ENCODE data around the gene NCF2.

The NCF2 gene

GRCh38 chr1:183611021-183611420, 20.8 kb upstream of the NCF2 start:
- no peak for DNase-seq (ENCODE audit: low spot score)

- DNase-seq (ENCODE audit: low spot score) = peak; percentile 45
These were observed 19.6 kb upstream of the NCF2 start for GRCh38 chr1:183609759-183610452.

DNA sequence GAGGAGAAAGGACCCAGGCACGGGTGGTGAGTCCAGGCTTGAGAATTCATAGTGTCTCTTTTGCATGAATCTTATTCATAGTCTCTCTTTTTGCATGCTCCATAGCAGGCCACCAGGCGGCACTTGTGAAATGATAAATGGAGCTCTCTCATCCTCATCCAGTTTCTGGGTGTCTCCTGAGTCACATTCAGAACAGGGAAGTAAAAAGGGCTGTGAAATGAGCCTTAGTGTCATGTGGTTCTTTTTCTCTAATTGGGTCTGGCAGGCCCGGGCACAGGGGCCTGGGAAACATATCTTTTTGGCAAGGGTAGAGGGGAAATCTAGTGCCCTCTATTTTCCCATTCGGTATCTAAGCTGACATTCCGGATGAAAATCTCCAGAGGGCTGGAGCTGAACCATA, 19.1 kb upstream of the NCF2 start:
- DNase-seq (ENCODE audit: low spot score) = peak; percentile 68

DNA sequence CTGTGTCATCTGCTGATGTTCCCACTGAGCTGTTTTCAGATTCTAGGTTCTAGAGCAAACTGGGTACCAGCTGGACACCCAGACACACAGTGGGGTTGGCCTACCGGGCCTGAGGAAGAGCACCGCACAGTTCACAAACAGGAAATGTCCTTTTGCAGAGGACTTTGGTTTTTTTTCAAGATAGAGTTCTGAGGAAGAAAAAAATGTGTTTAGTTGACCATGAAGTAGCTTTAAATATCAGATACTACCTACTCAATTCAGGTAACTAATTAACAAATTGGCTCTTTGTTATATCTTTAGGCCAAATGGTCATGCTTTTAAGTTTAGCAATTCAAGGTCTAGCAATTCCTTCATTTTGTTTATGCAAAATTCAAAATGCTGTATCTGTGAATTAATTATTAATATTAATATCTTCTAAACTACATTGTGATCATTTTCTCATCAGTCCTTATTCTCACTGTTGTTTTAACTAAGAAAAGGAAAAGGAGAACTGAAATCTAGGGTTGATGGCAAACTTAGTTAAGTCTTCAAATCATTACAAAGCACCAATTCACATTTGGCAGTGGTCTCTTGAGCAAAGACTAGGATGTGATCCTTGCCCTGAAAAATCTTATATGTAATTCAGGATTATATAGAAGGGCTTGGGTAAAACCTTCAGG, 17.2 kb upstream of the NCF2 start:
- no peak for DNase-seq (ENCODE audit: low spot score)

DNA sequence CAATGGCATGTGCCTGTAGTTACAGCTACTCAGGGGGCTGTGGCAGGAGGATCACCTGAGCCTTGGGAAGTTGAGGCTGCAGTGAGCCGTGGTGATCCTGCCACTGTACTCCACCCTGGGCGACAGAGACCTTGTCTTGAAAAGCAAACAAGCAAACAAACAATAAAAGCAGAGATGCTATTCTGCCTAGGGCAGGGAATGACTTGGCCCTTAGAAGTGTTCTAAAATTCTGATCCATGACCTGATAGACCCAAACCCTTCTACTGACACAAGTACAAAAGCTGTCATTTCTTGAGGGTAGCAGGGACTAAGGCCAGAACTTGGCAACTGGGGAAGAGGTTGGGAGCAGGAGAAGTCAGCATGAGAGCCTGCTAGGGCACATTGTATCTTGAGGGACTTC, 15.6 kb upstream of the NCF2 start:
- no peak for DNase-seq (ENCODE audit: low spot score)

- no peak for DNase-seq (ENCODE audit: low spot score)
These were observed 14.6 kb upstream of the NCF2 start for GRCh38 chr1:183604815-183605214.

GRCh38 chr1:183604038-183604808, 14.0 kb upstream of the NCF2 start:
- DNase-seq (ENCODE audit: low spot score) = peak; percentile 58

DNA sequence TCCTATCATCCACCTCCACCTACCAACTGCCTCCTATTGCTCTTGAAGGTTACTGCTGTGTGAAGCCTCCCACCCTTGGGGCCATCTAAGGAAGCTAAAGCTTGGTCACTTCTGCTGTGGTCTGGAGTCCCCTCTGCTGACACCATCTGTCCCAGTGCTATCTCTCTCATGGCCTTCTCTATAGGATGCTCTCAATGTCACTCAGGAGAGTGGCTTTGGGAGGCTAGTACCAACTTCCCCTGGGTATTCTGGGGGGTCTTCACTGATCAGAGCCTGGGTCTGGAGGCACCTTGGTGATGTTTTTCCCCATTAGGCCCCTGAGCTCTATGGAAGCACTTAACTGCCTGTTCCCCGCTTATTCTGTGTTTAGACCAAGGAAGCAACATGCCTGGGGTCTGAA, 12.3 kb upstream of the NCF2 start:
- DNase-seq (ENCODE audit: low spot score) = no peak

DNA sequence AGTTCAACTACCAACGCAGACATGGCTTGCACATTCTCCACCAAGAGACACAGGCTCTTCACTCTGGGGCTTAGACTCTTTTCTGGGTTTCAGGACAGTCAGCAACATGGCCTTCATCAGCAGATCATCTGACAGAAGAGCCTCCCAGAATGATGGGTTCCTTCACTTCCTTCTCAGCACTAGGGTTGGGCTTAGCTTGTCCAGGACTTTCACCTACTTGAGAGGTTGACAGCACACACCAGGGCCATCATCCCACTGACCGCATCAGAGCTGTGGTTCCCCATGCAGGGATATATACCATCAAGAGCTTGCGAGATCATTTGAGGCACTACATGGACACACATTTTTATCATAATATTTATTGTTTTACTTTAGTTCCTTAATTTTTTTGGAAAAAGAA, 10.4 kb upstream of the NCF2 start:
- DNase-seq (ENCODE audit: low spot score) = no peak

DNA sequence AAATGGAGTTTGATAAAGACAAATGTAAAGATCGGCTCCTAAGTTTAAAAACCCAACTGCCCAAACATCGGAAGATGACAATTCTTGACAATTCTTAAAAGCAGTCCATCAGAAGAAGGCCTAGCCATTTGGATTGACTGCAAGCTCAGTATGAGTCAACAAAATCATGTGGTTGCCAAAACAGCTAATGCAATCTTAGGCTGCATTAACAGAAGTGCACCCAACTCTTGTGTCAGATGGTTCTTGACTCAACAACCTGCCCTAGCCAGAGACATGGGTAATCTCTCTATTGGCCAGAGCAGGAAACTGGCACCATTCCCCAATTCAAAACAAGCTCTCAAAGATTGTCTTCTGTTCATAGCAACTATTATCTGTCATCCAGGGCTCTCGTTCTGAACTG, 9.9 kb upstream of the NCF2 start:
- DNase-seq (ENCODE audit: low spot score) = peak; percentile 67

DNA sequence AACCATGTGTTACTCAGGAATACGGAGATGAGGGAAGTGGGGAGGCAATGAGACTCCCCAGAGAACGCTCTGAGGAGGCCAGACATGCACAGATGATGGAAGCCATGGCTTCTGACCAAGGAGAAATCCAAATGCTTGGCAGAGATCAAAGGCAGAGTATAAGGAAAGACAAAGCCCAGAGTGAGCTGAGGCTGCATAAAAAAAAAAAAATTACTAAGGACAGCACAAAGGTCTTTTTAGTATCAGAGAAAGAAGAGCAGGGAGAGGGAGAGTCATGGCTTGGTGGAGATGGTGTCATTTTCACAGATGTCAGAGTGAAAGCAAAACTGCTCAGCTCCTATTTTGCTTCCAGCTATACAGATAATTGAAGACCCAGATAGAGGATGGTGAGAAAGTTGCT, 8.1 kb upstream of the NCF2 start:
- no peak for DNase-seq (ENCODE audit: low spot score)

DNA sequence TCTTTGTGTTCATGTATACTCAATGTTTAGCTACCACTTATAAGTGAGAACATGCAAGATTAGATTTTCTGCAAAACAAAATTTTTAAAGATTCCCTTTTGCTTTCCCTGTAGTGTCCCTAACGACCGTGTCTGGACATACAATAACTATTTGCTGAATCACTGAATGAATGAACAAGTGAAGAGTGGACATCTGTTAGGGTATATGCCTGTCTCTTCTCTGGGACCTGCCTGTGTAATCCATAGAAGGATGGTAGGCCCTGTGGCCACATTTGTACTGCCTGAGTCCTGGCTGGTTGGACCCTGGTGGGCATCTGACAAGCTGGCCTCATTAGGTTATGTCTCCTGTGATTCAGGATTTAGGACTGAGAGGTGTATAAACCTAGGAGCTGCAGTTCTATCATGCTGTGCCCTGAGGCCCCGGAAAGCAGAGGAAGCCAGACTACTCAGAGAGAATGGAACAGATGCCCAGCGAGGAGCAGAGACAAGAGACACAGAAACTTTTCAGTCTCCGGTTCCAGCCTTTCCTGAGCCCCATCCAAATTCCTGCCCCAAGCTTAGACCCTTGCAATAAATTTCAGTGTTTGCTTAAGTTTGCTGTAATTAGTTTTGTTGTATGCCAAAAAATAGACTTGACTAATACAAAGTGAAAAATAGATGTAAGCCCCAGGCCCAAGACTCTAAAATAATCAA, 7.5 kb upstream of the NCF2 start:
- no peak for DNase-seq (ENCODE audit: low spot score)

- DNase-seq (ENCODE audit: low spot score) = no peak
These were observed 6.2 kb upstream of the NCF2 start for GRCh38 chr1:183596500-183596899.

DNA sequence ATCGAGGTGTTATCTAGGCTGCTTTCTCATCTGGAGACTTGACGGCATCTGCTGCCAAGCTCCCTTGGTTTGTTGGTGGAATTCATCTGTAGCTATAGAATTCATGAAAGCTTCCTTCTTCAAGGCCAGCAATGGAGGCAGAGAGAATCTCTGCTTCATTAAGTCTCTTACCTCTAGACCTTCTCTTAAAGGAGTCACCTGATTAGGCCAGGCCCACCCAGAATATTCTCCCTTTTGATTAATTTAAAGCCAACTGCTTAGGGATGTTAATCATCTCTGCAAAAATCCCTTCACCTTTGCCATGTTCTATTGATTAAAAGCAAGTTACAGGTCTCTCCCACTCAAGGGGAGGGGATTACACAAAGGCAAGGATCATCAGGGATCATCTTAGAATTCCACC, 5.3 kb upstream of the NCF2 start:
- DNase-seq (ENCODE audit: low spot score) = no peak

DNA sequence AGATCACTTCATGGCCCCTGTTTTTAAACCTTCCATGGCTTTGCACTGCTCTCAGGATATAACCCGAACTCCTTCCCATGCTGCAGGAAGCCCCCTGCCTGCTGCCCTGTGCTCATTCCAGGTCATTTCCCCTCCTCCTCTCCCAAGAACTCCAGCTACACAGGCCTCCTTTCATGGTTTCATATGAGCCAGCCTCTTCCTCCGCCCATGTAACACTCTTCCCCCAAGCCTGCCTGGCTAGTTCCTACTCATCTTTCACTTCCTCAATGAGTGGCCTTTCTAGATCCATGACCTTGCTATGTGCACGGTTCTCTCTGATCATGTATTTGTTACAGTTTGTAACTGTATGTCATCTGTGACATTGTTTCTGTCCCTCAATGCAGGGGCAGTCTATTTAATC, 3.1 kb upstream of the NCF2 start:
- DNase-seq (ENCODE audit: low spot score) = no peak

DNA sequence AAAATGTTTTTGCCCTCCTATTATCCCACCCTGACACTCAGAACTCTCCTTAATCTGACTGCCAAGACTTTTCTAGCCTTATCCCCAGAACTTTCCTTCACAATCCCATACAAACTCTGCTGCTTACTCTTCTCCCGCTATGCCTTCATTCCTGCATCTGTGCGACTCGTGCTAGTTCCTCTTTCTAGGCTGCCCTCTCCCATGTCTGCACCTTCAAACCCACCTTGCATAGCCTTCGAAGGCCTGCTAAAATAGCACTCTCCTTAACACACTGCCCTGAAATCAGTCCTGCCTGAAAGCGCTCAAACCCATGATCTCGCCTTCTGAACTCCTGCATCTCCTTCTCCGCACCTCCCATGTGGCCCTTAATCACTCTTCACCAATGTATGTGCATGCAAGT, 2.5 kb upstream of the NCF2 start:
- no peak for DNase-seq (ENCODE audit: low spot score)

DNA sequence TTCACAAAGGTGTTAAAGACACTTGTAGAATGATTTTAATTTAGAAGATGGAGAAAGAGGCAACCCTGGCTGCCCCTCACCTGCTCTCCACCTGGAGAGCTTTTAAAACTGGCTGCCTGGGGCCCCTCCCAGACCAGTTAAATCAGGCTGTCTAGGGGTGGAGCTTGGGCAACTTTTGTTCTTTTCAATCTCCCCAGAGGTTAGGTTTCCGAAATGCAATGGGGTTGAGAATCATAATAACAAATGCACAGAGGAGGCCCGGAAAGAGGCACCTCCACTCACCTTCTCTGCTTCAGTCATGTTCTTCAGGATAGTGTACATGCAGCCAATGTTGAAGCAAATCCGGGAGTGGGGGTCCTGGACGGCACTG, 400 bp downstream of the NCF2 start:
- DNase-seq (ENCODE audit: low spot score) = no peak

DNA sequence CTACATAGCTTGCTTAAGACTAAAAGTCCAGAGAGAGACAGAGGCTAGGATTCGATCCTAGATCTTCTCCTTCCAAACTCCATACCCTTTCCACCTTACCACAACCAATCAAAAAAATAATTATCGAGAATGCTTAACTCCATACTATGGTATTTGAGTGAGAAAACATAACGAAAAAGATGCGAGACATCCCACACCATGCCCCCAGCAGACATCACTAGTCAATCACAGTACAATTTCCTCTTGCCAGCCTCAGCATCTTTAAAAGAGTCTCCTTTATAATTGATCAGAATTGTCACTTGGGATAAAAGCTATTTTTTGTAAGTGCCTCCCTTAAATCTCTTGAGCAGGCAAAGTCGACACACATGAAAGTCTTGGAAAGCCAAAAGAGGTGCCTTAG, 875 bp downstream of the NCF2 start:
- no peak for DNase-seq (ENCODE audit: low spot score)

DNA sequence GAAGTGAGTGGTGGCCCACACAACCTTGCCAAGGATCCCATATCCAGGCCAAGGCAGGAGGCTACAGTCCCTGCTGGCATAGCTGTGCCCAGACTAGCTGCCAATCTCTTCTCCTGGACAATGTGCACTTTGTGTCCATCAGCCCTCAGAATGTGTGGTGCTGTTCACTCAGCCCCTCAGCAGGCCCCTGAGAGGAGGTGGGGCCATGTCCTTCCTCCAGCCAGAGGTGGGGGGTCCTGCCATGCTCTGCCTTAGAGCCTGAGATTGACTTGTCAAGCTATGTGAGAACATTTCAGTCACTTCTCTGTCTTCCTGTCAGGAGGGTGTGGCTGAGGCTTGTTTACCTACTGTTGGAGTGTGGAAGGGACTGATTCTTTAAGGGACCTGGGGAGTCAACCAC, 1.4 kb downstream of the NCF2 start:
- DNase-seq (ENCODE audit: low spot score) = no peak

GRCh38 chr1:183586926-183587325, 3.3 kb downstream of the NCF2 start:
- no peak for DNase-seq (ENCODE audit: low spot score)

DNA sequence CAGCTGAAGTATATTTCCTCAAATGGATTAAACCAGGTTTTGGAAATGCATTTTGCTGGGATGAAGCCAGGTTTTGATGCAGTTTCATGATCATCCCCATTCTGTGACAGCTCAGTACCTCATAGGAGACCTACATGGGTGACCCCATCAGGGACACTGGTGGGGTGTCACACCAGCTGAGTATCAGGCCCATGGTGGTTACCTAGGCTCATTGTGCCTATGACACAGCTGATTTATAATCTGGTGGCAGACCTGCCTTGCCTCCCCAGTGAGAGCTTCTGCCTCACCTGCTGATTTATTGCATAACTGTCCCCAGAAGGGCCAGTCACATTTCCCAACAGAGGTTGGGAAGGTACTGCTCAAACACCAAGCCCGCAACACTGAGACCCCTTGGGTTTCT, 3.8 kb downstream of the NCF2 start:
- DNase-seq (ENCODE audit: low spot score) = no peak

DNA sequence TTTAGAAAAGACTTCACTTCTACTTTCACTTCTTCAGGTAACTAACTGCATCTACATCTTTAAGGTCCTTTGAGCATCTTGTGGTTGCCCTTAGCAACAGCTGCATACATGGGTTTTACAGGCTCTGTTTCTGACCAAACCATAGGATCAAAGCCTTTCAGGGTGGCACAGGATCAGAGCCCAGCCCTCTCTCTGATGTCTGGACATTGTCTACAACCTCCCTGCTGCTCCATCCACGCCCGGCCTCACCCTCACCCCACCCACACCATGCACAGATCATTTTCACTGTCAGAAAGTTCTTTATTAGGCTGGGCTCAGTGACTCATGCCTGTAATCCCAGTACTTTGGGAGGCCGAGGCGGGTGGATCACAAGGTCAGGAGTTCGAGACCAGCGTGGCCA, 5.2 kb downstream of the NCF2 start:
- DNase-seq (ENCODE audit: low spot score) = no peak

- no peak for DNase-seq (ENCODE audit: low spot score)
These were observed 6.1 kb downstream of the NCF2 start for GRCh38 chr1:183584147-183584546.

All from AG20443 (cell line).